Endothelial cell of umbilical vein (primary cell): ENCODE measurements around the gene HEXA.
"Not testable (repeated sequence)": the region's sequence is repeated elsewhere in the genome, so short reads cannot be mapped to it uniquely, and the experiment has no call there.

Source experiments
- CTCF ChIP-seq, 2 donors: IDR thresholded peaks; 1 replicate in 1 of 2; 2 replicates in 1 of 2; pipeline ENCODE4 v1.5.1; 2011; ENCODE audit warnings: low read length in 2 of 2, mild to moderate bottlenecking in 2 of 2, moderate library complexity in 2 of 2, control low read depth in 1 of 2, inconsistent platforms in 1 of 2, low read depth in 1 of 2; ENCODE audit not compliant: insufficient read depth in 1 of 2; ENCODE audit errors: extremely low read depth in 1 of 2
- EZH2 ChIP-seq: IDR thresholded peaks from 2 replicates; pipeline ENCODE4 v1.6.1; 2012; ENCODE audit warnings: borderline replicate concordance, low read depth, mild to moderate bottlenecking, moderate library complexity, low read length, inconsistent platforms; ENCODE audit not compliant: severe bottlenecking
- FOS ChIP-seq: IDR thresholded peaks from 2 replicates; pipeline ENCODE4 v1.6.1; 2011; ENCODE audit warnings: mild to moderate bottlenecking, low read length, moderate library complexity, borderline replicate concordance; ENCODE audit not compliant: insufficient read depth
- MYC ChIP-seq: IDR thresholded peaks from one replicate; pipeline ENCODE4 v1.6.1; 2011; ENCODE audit warnings: mild to moderate bottlenecking, low read depth, low read length
- POLR2A ChIP-seq: IDR thresholded peaks from 2 replicates; pipeline ENCODE4 v1.6.1; 2012; ENCODE audit warnings: low read depth, mild to moderate bottlenecking, control low read depth, low read length

- TF ChIP-seq CTCF (IDR thresholded peaks at IDR 0.05; ENCODE audit: extremely low read depth in 1 of 2, insufficient read depth in 1 of 2, low read depth in 1 of 2, low read length in 2 of 2); POLR2A; FOS; MYC; EZH2: not testable (repeated sequence)
Observed at GRCh38 chr15:72413337-72413736, 37.5 kb upstream of the HEXA start.
